Spleen (tissue), 7 donors: ENCODE results near the gene VMO1.

Source experiments
- CTCF ChIP-seq, 11 experiments: fragments of 200-600 bp in 7 of 11; fragments of 450-650 bp in 4 of 11; sonication (generic) in 4 of 11; IDR thresholded peaks in 8 of 11; conservative IDR thresholded peaks in 3 of 11; 1 replicate in 7 of 11; 2 replicates in 4 of 11; pipeline versions ENCODE4 v1.4.0 to v1.8.0; 2016 to 2021; ENCODE audit warnings: antibody characterized with exemption in 11 of 11, inconsistent platforms in 4 of 11, mild to moderate bottlenecking in 1 of 11
- POLR2A ChIP-seq, 3 donors: fragments of 450-650 bp; IDR thresholded peaks; one replicate each; pipeline ENCODE4 v1.5.1; 2017; ENCODE audit warnings: antibody characterized with exemption in 3 of 3, mild to moderate bottlenecking in 1 of 3
- POLR2AphosphoS5 ChIP-seq, 3 donors: sonication (generic); formaldehyde crosslinking; IDR thresholded peaks; one replicate each; pipeline ENCODE4 v1.5.1; 2017; ENCODE audit warnings: antibody characterized with exemption in 3 of 3
- donor health status: DM: no; HTN: no; CAD: no; lungs with moderate emphysema.
- donor health status: DM: no; HTN: no; CAD: no.
- donor health status: DM: no; HTN: no; CAD: no.

GRCh38 chr17:4753392-4753791 is 32.8 kb downstream of the VMO1 start:
- TF ChIP-seq CTCF (IDR thresholded peaks at IDR 0.05 in 8 of 11, conservative IDR thresholded peaks at IDR 0.05 in 3 of 11) (no peak), POLR2AphosphoS5 (IDR thresholded peaks at IDR 0.05) (no peak), POLR2A (IDR thresholded peaks at IDR 0.05) (no peak)
